Measurements from ENCODE around the gene LIMS1. TPM values are rescaled to one million over a fixed set of nuclear protein-coding genes. Genes with fewer than 3 reads are reported as not detected.

Gene LIMS1
- total and polyA plus RNA-seq, 2 experiments from 2014 or later = 28.6 to 36.9 TPM

GRCh38 chr2:108614659-108615058 lies 80.4 kb downstream of the LIMS1 start:
- Histone ChIP-seq H3K79me2 (replicated peaks; ENCODE audit: insufficient read depth) (peaks cover 29% of the 10 kb centered on the region), H3K9me2 (ENCODE audit: insufficient read depth) (no peaks in the 10 kb centered on the region), H3K36me3 (ENCODE audit: insufficient read depth) (no peaks in the 10 kb centered on the region), H3K4me2 (no peak overlapping the region), H3K4me1 (ENCODE audit: insufficient read depth) (no peaks in the 10 kb centered on the region), H2AFZ (no peak overlapping the region), H4K20me1 (replicated peaks; ENCODE audit: insufficient read depth) (peaks cover 3% of the 10 kb centered on the region; the same call in 1 of the 2 replicates), H3K27ac (ENCODE audit: low read depth) (no peak overlapping the region), H3K4me3 (no peak overlapping the region), H3K27me3 (ENCODE audit: insufficient read depth) (no peaks in the 10 kb centered on the region), H3F3A (replicated peaks; ENCODE audit: low read depth) (no peaks in the 10 kb centered on the region)
- Mint-ChIP-seq H3K27ac (no peak overlapping the region), H3K4me1 (peaks cover 27% of the 10 kb centered on the region), H3K9me3 (no peaks in the 10 kb centered on the region), H3K4me3 (no peak overlapping the region), H3K27me3 (ENCODE audit: insufficient read depth, low read depth, poor library complexity) (peaks cover 5% of the 10 kb centered on the region), H3K36me3 (ENCODE audit: low read depth) (no peaks in the 10 kb centered on the region)
- DNase-seq (ENCODE audit: low spot score) (no peak), ATAC-seq (no peak)
- TF ChIP-seq ETS1 (IDR thresholded peaks at IDR 0.05) = no peak
- no peak for TF ChIP-seq CREB1 (CRISPR knock-in tag; IDR thresholded peaks at IDR 0.05; ENCODE audit: low read depth)
- no peak for TF ChIP-seq CTCF (conservative IDR thresholded peaks at IDR 0.05; ENCODE audit: low read depth in 2 of 2)

- H3K4me3 ChIP-seq = no peak overlapping the region
- Mint-ChIP-seq H3K27ac (no peak overlapping the region; the same call in 1 of the 2 replicates), H3K4me3 (no peak overlapping the region), H3K27me3 (ENCODE audit: insufficient read depth, low read depth, poor library complexity) (peaks cover 5% of the 10 kb centered on the region), H3K4me1 (peaks cover 36% of the 10 kb centered on the region), H3K9me3 (no peaks in the 10 kb centered on the region), H3K36me3 (ENCODE audit: low read depth) (no peaks in the 10 kb centered on the region)
- H3K36me3 ChIP-seq (ENCODE audit: insufficient read depth) = no peaks in the 10 kb centered on the region
- H4K20me1 ChIP-seq (replicated peaks; ENCODE audit: insufficient read depth) = peaks cover 5% of the 10 kb centered on the region; the same call in 1 of the 2 replicates
- H3K27ac ChIP-seq (ENCODE audit: low read depth) = no peak overlapping the region
- peaks cover 7% of the 10 kb centered on the region; the same call in 1 of the 2 replicates for H3K4me1 ChIP-seq (ENCODE audit: insufficient read depth)
- H3K27me3 ChIP-seq (ENCODE audit: insufficient read depth) = no peaks in the 10 kb centered on the region
- no peak overlapping the region for H3K4me2 ChIP-seq
- no peaks in the 10 kb centered on the region for H3K9me2 ChIP-seq (ENCODE audit: insufficient read depth)
- no peaks in the 10 kb centered on the region for H3F3A ChIP-seq (replicated peaks; ENCODE audit: low read depth)
- DNase-seq (ENCODE audit: low spot score) (no peak), ATAC-seq (no peak)
- H3K79me2 ChIP-seq (replicated peaks; ENCODE audit: insufficient read depth) = peaks cover 24% of the 10 kb centered on the region
- no peak overlapping the region for H2AFZ ChIP-seq
- TF ChIP-seq ZNF114 (CRISPR knock-in tag; IDR thresholded peaks at IDR 0.05) (no peak), CTCF (conservative IDR thresholded peaks at IDR 0.05; ENCODE audit: low read depth in 2 of 2) (no peak), EZH2 (IDR thresholded peaks at IDR 0.05; ENCODE audit: low read depth, unreplicated experiment) (no peak), CREB1 (CRISPR knock-in tag; IDR thresholded peaks at IDR 0.05; ENCODE audit: low read depth) (no peak), POLR2AphosphoS5 (IDR thresholded peaks at IDR 0.05; ENCODE audit: low read depth) (no peak), STAT1 (IDR thresholded peaks at IDR 0.05; ENCODE audit: unreplicated experiment) (no peak), REST (IDR thresholded peaks at IDR 0.05; ENCODE audit: unreplicated experiment) (no peak), ZNF331 (CRISPR knock-in tag; IDR thresholded peaks at IDR 0.05; ENCODE audit: low read depth) (no peak), NANOG (IDR thresholded peaks at IDR 0.05; ENCODE audit: borderline replicate concordance) (no peak), EZH2phosphoT487 (IDR thresholded peaks at IDR 0.05; ENCODE audit: unreplicated experiment) (no peak)
These were observed 81.3 kb downstream of the LIMS1 start for GRCh38 chr2:108615480-108616090.

All from GM23338 (cell line).